SU-DHL-6 (cell line): ENCODE measurements around the gene ARHGAP26.

Source experiments
- H2AFZ ChIP-seq: fragments of 200-600 bp; sonication (generic); 2 replicates; pipeline ENCODE4 v1.6.1; 2014; ENCODE audit warnings: low read depth, mild to moderate bottlenecking, moderate library complexity, mixed read lengths, antibody characterized with exemption, low read length; ENCODE audit not compliant: severe bottlenecking
- H3F3A ChIP-seq: fragments of 200-600 bp; shearing (Covaris generic); 2 replicates; pipeline ENCODE4 v1.6.0; 2016; ENCODE audit warnings: antibody characterized with exemption, mild to moderate bottlenecking; ENCODE audit not compliant: insufficient read depth
- H3K27ac ChIP-seq: fragments of 200-600 bp; sonication (generic); 2 replicates; pipeline ENCODE4 v1.5.1; 2016; ENCODE audit warnings: low read depth, mild to moderate bottlenecking, low read length, moderate library complexity, mixed read lengths
- H3K27me3 ChIP-seq: fragments of 200-600 bp; sonication (generic), shearing (Covaris generic); 2 replicates; pipeline ENCODE4 v1.6.0; 2014; ENCODE audit warnings: mild to moderate bottlenecking, low read length
- H3K36me3 ChIP-seq: fragments of 200-600 bp; sonication (generic); 2 replicates; pipeline ENCODE4 v1.6.1; 2014; ENCODE audit warnings: mild to moderate bottlenecking, low read length, mixed read lengths
- H3K4me2 ChIP-seq: fragments of 300-600, 200-600 bp; shearing (Covaris generic), sonication (generic); 2 replicates; pipeline ENCODE4 v1.6.0; 2014; ENCODE audit warnings: low read length, low read depth, mild to moderate bottlenecking; ENCODE audit not compliant: poor library complexity, severe bottlenecking
- H3K4me3 ChIP-seq: fragments of 200-600 bp; sonication (generic); 2 replicates; pipeline ENCODE4 v1.5.1; 2014; ENCODE audit warnings: antibody characterized with exemption, low read length, mild to moderate bottlenecking, mixed read lengths; ENCODE audit not compliant: insufficient read depth, poor library complexity, severe bottlenecking
- H3K79me2 ChIP-seq: fragments of 200-600 bp; sonication (generic); 2 replicates; pipeline ENCODE4 v1.6.1; 2014; ENCODE audit warnings: mild to moderate bottlenecking, low read length, moderate library complexity; ENCODE audit not compliant: insufficient read depth
- H3K9ac ChIP-seq: fragments of 200-600 bp; sonication (generic); 2 replicates; pipeline ENCODE4 v1.7.0; 2014; ENCODE audit warnings: mild to moderate bottlenecking, low read length
- H3K9me2 ChIP-seq: fragments of 200-600 bp; sonication (generic); replicated peaks from 2 replicates; pipeline ENCODE4 v1.6.1; 2014; ENCODE audit warnings: low read length; ENCODE audit not compliant: insufficient read depth
- H3K9me3 ChIP-seq: fragments of 200-600 bp; sonication (generic); 2 replicates; pipeline ENCODE4 v1.6.1; 2014; ENCODE audit warnings: low read length, mixed read lengths; ENCODE audit not compliant: insufficient read depth
- H4K20me1 ChIP-seq: fragments of 200-600 bp; sonication (generic); 2 replicates; pipeline ENCODE4 v1.6.1; 2014; ENCODE audit warnings: low read depth, mild to moderate bottlenecking, antibody characterized with exemption, low read length, moderate library complexity, mixed read lengths
- CTCF ChIP-seq: fragments of 200-600 bp; sonication (generic); IDR thresholded peaks from one replicate; pipeline ENCODE4 v1.5.1; 2017; ENCODE audit warnings: antibody characterized with exemption, mild to moderate bottlenecking, low read length, moderate library complexity; ENCODE audit not compliant: insufficient read depth, poor library complexity, severe bottlenecking
- EZH2phosphoT487 ChIP-seq: fragments of 200-600 bp; sonication (generic), shearing (Covaris generic); conservative IDR thresholded peaks from 2 replicates; pipeline ENCODE4 v1.6.1; 2018; ENCODE audit warnings: mild to moderate bottlenecking, antibody characterized with exemption, low read length, moderate library complexity, mixed read lengths

ARHGAP26 gene

GRCh38 chr5:142974409-142974808 is 204.2 kb downstream of the ARHGAP26 start:
- no peaks in the 10 kb centered on the region for H3K9me3 ChIP-seq
- H3K36me3 ChIP-seq: no peaks in the 10 kb centered on the region
- no peak overlapping the region for H3K4me3 ChIP-seq
- no peaks in the 10 kb centered on the region for H3K79me2 ChIP-seq
- H4K20me1 ChIP-seq: no peaks in the 10 kb centered on the region
- H3F3A ChIP-seq: no peaks in the 10 kb centered on the region
- H2AFZ ChIP-seq: no peak overlapping the region
- H3K4me2 ChIP-seq: no peak overlapping the region
- TF ChIP-seq EZH2phosphoT487: no peak
- no peak for TF ChIP-seq CTCF
- H3K9ac ChIP-seq: no peak overlapping the region
- no peaks in the 10 kb centered on the region for H3K9me2 ChIP-seq
- H3K27ac ChIP-seq: no peak overlapping the region
- no peaks in the 10 kb centered on the region for H3K27me3 ChIP-seq

GRCh38 chr5:142976861-142977260 is 206.7 kb downstream of the ARHGAP26 start:
- H3K79me2 ChIP-seq: no peaks in the 10 kb centered on the region
- no peak overlapping the region for H3K9ac ChIP-seq
- H4K20me1 ChIP-seq: no peaks in the 10 kb centered on the region
- no peaks in the 10 kb centered on the region for H3K9me3 ChIP-seq
- no peak overlapping the region for H3K27ac ChIP-seq
- no peak overlapping the region for H2AFZ ChIP-seq
- H3K4me2 ChIP-seq: no peak overlapping the region
- no peaks in the 10 kb centered on the region for H3F3A ChIP-seq
- no peaks in the 10 kb centered on the region for H3K9me2 ChIP-seq
- H3K4me3 ChIP-seq: no peak overlapping the region
- no peaks in the 10 kb centered on the region for H3K36me3 ChIP-seq
- H3K27me3 ChIP-seq: no peaks in the 10 kb centered on the region
- TF ChIP-seq CTCF (no peak), EZH2phosphoT487 (no peak)

- Histone ChIP-seq H3F3A (no peaks in the 10 kb centered on the region), H3K36me3 (no peaks in the 10 kb centered on the region), H3K27ac (no peak overlapping the region), H3K9me2 (no peaks in the 10 kb centered on the region), H3K79me2 (no peaks in the 10 kb centered on the region), H3K4me2 (no peak overlapping the region), H3K27me3 (no peaks in the 10 kb centered on the region), H2AFZ (no peak overlapping the region), H4K20me1 (no peaks in the 10 kb centered on the region), H3K9ac (no peak overlapping the region), H3K9me3 (no peaks in the 10 kb centered on the region), H3K4me3 (no peak overlapping the region)
- TF ChIP-seq CTCF (no peak), EZH2phosphoT487 (no peak)
Measured at GRCh38 chr5:142977363-142978051, 207.3 kb downstream of the ARHGAP26 start.
